GM12875 (cell line): Measurements from ENCODE around the gene AKNA.

ENCODE experiments used
- H3K4me3 ChIP-seq: one replicate; pipeline ENCODE4 v1.5.1; 2011; ENCODE audit warnings: low read depth, low read length, control low read depth
- CTCF ChIP-seq: IDR thresholded peaks from 2 replicates; pipeline ENCODE4 v1.5.1; 2011; ENCODE audit warnings: low read depth, mild to moderate bottlenecking, control low read depth, inconsistent platforms, low read length, moderate library complexity, borderline replicate concordance; ENCODE audit not compliant: insufficient read depth

AKNA gene

DNA sequence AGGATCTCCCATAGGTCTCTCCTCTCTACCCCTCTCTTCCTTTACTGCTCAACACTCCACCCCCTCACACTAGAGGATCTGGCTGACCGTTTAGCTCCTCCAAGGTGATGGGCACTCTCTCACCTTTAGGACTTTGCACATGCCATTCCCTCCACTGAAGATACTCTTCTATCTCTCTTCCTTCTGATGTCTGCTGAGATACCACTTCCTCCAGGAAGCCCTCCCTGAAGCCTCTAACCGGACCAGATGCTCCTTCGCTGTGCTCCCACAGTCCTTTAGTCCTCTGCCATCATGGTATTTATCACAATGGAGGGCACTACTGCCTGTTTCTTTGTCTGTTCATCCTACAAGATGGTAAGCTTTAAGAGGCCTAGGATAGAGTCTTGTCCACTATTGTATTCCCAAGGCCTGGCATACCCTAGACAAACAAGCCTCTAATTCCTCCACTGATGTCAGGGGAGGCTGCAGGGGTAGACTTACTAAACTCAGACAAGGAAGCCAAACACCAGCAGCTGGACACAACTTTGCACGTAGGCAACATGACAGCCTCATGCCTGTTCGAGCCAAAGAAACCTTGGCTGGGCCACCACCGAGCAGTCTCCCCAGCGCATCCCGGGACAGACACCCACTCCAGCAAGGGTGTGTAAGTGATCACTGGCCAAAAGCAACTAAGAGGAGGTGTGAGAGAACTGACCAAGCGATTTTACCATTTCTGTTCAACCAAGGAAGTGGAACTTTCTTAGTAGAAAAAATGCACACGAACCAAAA is 37.9 kb downstream of the AKNA start:
- no peak for TF ChIP-seq CTCF
- H3K4me3 ChIP-seq = no peak overlapping the region

- no peak overlapping the region for H3K4me3 ChIP-seq
- TF ChIP-seq CTCF = no peak
Measured at GRCh38 chr9:114348906-114349482, 38.8 kb downstream of the AKNA start.

DNA sequence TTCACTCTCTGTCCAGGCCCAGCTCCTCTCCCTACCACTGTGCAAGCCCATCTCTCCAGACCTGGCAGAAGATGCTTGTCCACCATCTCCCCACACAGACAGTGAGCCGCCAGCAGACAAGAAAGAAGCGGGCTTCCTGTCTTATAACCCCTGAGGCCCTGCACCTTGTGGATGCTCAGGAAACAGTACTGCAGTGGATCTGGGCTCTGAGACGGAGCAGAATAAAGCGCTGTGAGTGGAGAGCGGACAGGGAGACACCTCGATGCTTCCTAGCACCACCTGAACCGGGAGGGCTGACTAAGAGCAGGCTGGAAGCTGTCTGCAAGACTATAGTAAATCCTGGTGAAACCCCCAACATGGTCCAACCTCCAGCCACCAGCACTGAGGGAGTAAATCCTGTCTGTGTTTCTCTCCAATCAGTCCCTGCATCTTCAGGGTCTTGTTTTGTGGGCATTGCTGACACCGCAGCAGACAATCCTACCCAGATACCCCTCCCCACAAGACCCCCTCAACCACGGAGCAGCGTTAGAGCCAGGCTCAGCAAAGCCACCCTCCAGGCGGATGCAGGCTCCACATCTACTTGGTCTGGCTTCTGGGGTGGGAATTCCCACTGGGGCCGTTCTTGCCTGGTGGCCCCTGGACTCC is 39.4 kb downstream of the AKNA start:
- H3K4me3 ChIP-seq = no peak overlapping the region
- no peak for TF ChIP-seq CTCF

GRCh38 chr9:114347675-114348074 is 40.1 kb downstream of the AKNA start:
- H3K4me3 ChIP-seq = no peak overlapping the region
- no peak for TF ChIP-seq CTCF

- H3K4me3 ChIP-seq = no peak overlapping the region
- no peak for TF ChIP-seq CTCF
Measured at GRCh38 chr9:114346146-114346545, 41.6 kb downstream of the AKNA start.

DNA sequence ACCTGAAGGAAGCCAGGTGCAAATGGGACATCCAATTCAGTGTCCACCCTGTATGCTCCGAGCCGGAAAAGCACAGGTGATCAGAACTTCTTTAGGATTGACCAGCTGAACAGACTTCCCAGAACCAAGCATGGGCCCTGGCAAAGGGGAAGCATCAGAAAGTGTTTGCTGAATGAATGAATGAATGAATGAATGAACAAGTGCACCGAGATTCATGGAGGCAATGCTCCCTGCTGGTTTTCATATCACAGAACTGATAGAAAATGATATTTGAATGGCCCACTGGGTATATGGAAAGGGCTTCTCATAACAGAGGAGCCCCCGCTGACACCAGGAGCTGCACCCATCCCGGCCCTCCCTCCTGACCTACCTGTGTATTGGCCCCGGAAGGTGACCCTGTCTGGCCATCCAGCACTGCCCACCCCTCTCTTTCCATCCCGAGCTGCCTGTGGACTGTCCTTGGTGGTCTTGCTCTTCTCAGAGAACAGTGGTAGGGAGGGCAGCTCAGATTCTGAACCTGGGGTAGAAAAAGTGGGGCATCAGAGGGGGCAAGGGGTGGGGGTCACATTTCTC is 42.2 kb downstream of the AKNA start:
- no peak for TF ChIP-seq CTCF
- no peak overlapping the region for H3K4me3 ChIP-seq
